A673 (cell line): Measurements from ENCODE around the gene EXOC4. TPM values are rescaled to one million over a fixed set of nuclear protein-coding genes. Genes with fewer than 3 reads are reported as not detected.
A peak's percentile ranks its signal among the peaks of the same experiment; 100 is the strongest.
"Not testable (repeated sequence)": the region's sequence is repeated elsewhere in the genome, so short reads cannot be mapped to it uniquely, and the experiment has no call there.

Source experiments
- Bru-seq: library from RNA; stranded (reverse); fragments of 400-500 nt; gene quantifications from one replicate; lab custom pipeline; 2021; lab: Mats Ljungman, UMichigan
- BruChase-seq, 2 experiments: library from RNA; stranded (reverse); fragments of 400-500 nt; gene quantifications; one replicate each; lab custom pipeline; 2021; lab: Mats Ljungman, UMichigan
- BruUV-seq: library from RNA; stranded (reverse); fragments of 400-500 nt; replicated peaks from 2 replicates; lab custom pipeline; 2021; lab: Mats Ljungman, UMichigan
- CTCF ChIA-PET: fragments of 300-600 bp; sonication (Branson Sonifier 250); formaldehyde crosslinking; loops from one replicate; lab custom pipeline; 2022; ENCODE audit warnings: antibody characterized with exemption; lab: Charles Lee
- POLR2A ChIA-PET: fragments of 300-600 bp; sonication (Branson Sonifier 250); formaldehyde crosslinking; loops from one replicate; lab custom pipeline; 2022; ENCODE audit warnings: antibody characterized with exemption; ENCODE audit not compliant: low non-redundant PET; lab: Charles Lee
- DNase-seq: peaks from one replicate; pipeline ENCODE4 v3.0.0-alpha.2; 2015; ENCODE audit warnings: low spot score
- H3K27ac ChIP-seq: fragments of 200-600 bp; sonication (generic); 2 replicates; pipeline ENCODE4 v1.5.1; 2016; ENCODE audit warnings: mixed run types, low read depth, mild to moderate bottlenecking, mixed read lengths, antibody characterized with exemption, low read length; ENCODE audit not compliant: poor library complexity, severe bottlenecking
- H3K27me3 ChIP-seq: fragments of 200-600 bp; sonication (generic); replicated peaks from 2 replicates; pipeline ENCODE4 v1.6.1; 2017; ENCODE audit warnings: mixed run types, low read depth, mild to moderate bottlenecking, mixed read lengths, antibody characterized with exemption, low read length; ENCODE audit not compliant: insufficient read depth, poor library complexity
- H3K36me3 ChIP-seq: fragments of 200-600 bp; sonication (generic); 2 replicates; pipeline ENCODE4 v1.6.1; 2016; ENCODE audit warnings: mixed run types, mild to moderate bottlenecking, mixed read lengths, antibody characterized with exemption, low read length; ENCODE audit not compliant: insufficient read depth, poor library complexity, severe bottlenecking
- H3K4me1 ChIP-seq: fragments of 200-600 bp; sonication (generic); 2 replicates; pipeline ENCODE4 v1.6.1; 2017; ENCODE audit warnings: mixed run types, mild to moderate bottlenecking, mixed read lengths, antibody characterized with exemption, low read length; ENCODE audit not compliant: insufficient read depth, poor library complexity, severe bottlenecking
- H3K4me3 ChIP-seq: fragments of 200-600 bp; sonication (generic); 2 replicates; pipeline ENCODE4 v1.5.1; 2016; ENCODE audit warnings: low read depth, mixed run types, mild to moderate bottlenecking, mixed read lengths, low read length; ENCODE audit not compliant: poor library complexity, severe bottlenecking
- H3K9me3 ChIP-seq: fragments of 200-600 bp; sonication (generic); 2 replicates; pipeline ENCODE4 v1.6.1; 2016; ENCODE audit warnings: mixed run types, low read depth, mild to moderate bottlenecking, mixed read lengths, antibody characterized with exemption, low read length; ENCODE audit not compliant: poor library complexity, severe bottlenecking
- CTCF ChIP-seq: fragments of 300-800, 200-600 bp; sonication (generic); conservative IDR thresholded peaks from 2 replicates; pipeline ENCODE4 v1.5.1; 2017; ENCODE audit warnings: low read depth, mild to moderate bottlenecking, antibody characterized with exemption, low read length, moderate library complexity, mixed read lengths
- EZH2 ChIP-seq: fragments of 200-600 bp; sonication (generic); IDR thresholded peaks from 2 replicates; pipeline ENCODE4 v1.6.1; 2017; ENCODE audit warnings: borderline replicate concordance, low read depth, mild to moderate bottlenecking, mixed read lengths, antibody characterized with exemption, low read length; ENCODE audit not compliant: poor library complexity, severe bottlenecking
- intact Hi-C: fragments of 100-400 bp; cut with micrococcal nuclease; formaldehyde crosslinking; loops from one replicate; pipeline ENCODE4 v1.10.0; 2022; ENCODE audit not compliant: unreplicated experiment
- long read RNA-seq: library from polyadenylated mRNA; stranded (forward); transcript quantifications from one replicate; pipeline ENCODE4 v2.0.0, GENCODE V29; 2022
- total RNA-seq: library from RNA; stranded (reverse); gene quantifications from 2 replicates; pipeline ENCODE4 v1.2.3, GENCODE V29; 2021

EXOC4 gene
- total RNA-seq (66.1 and 74.4 TPM in 2 replicates), Bru-seq, nascent RNA (percentile 79 among the genes with signal in this experiment), BruChase-seq, experiment 1, labeled RNA remaining after a 2-hour chase (percentile 65 among the genes with signal in this experiment), BruChase-seq, experiment 2, labeled RNA remaining after a 6-hour chase (percentile 61 among the genes with signal in this experiment)
- long read RNA-seq, full-length matches to known transcripts, result 13 of 22 reads
- long read RNA-seq, partial matches to known transcripts, result 2 of 22 reads
- long read RNA-seq, other reads (novel, unspliced or antisense), result 7 of 22 reads

GRCh38 chr7:133252858-133253518, at the start of gene EXOC4:
TSS of gene EXOC4 (plus strand) at chr7:133253078.
- BruUV-seq, result no TSS peak
- Histone ChIP-seq H3K36me3 (no peaks in the 10 kb centered on the region), H3K27ac (peak within 1 kb of the TSS; percentile 83), H3K4me3 (peak within 1 kb of the TSS; percentile 93), H3K9me3 (no peaks in the 10 kb centered on the region), H3K27me3 (no peaks in the 10 kb centered on the region), H3K4me1 (no peaks in the 10 kb centered on the region)
- CTCF ChIA-PET, result interaction anchor here (0.6 to 0.7 kb wide), 3 partner anchors 92 to 1168 kb away, joined by 3 to 4 read pairs (median 3); no protein-coding TSS in a partner anchor
- peak; percentile 99 for DNase-seq
- TF ChIP-seq EZH2 (no peak), CTCF (no peak)
- intact Hi-C loops, result no loop called here
- POLR2A ChIA-PET, result interaction anchor here (0.6 kb wide), 1 partner anchor 27 kb away, joined by 4 read pairs; no protein-coding TSS in a partner anchor

GRCh38 chr7:133203490-133203889, 49.4 kb upstream of the EXOC4 start:
- no peak for DNase-seq
- Histone ChIP-seq H3K4me1 (no peaks in the 10 kb centered on the region), H3K27me3 (no peaks in the 10 kb centered on the region), H3K36me3 (no peaks in the 10 kb centered on the region), H3K27ac (no peak overlapping the region), H3K9me3 (no peaks in the 10 kb centered on the region), H3K4me3 (no peak overlapping the region)
- intact Hi-C loops, result no loop called here
- BruUV-seq, result no TSS peak
- ChIA-PET POLR2A (no interaction called here), CTCF (no interaction called here)
- TF ChIP-seq EZH2 (no peak), CTCF (no peak)

- Histone ChIP-seq H3K4me1 (no peaks in the 10 kb centered on the region), H3K4me3 (no peak overlapping the region), H3K36me3 (no peaks in the 10 kb centered on the region), H3K27ac (no peak overlapping the region), H3K27me3 (peaks cover 19% of the 10 kb centered on the region), H3K9me3 (no peaks in the 10 kb centered on the region)
- TF ChIP-seq EZH2, result no peak
- peak; percentile 56 for TF ChIP-seq CTCF
- intact Hi-C loops, result no loop called here
- CTCF ChIA-PET, result no interaction called here
- peak; percentile 42 for DNase-seq
- no TSS peak for BruUV-seq
- POLR2A ChIA-PET, result no interaction called here
These were observed 45.2 kb upstream of the EXOC4 start for GRCh38 chr7:133207687-133208086.

- CTCF ChIA-PET, BruUV-seq, DNase-seq: not testable (repeated sequence)
These were observed 42.1 kb upstream of the EXOC4 start for GRCh38 chr7:133210817-133211216.

GRCh38 chr7:133213772-133214171, 39.1 kb upstream of the EXOC4 start:
- H3K36me3 ChIP-seq, H3K9me3 ChIP-seq, H3K27ac ChIP-seq, CTCF ChIA-PET, DNase-seq, H3K4me1 ChIP-seq, H3K4me3 ChIP-seq, intact Hi-C loops, POLR2A ChIA-PET, BruUV-seq: not testable (repeated sequence)
- H3K27me3 ChIP-seq, result peaks cover 48% of the 10 kb centered on the region

More at GRCh38 chr7:133210817-133211216, 42.1 kb upstream of the EXOC4 start:
- H3K27me3 ChIP-seq, result peaks cover 30% of the 10 kb centered on the region
- H3K9me3 ChIP-seq, intact Hi-C loops, POLR2A ChIA-PET, H3K4me3 ChIP-seq, H3K36me3 ChIP-seq, H3K4me1 ChIP-seq, H3K27ac ChIP-seq: not testable (repeated sequence)
